Activated CD8-positive, alpha-beta memory T cell treated with anti-CD3 and anti-CD28 coated beads for 48 hours (primary cell): ENCODE measurements around the gene ELOVL6.
"Not testable (repeated sequence)": the region's sequence is repeated elsewhere in the genome, so short reads cannot be mapped to it uniquely, and the experiment has no call there.

Source experiments
- DNase-seq, 3 experiments: peaks; one replicate each; pipeline ENCODE4 v3.0.0-alpha.2; 2020; ENCODE audit warnings: low read depth in 2 of 3, low spot score in 2 of 3

ELOVL6 gene

GRCh38 chr4:110196871-110197528, 1.4 kb downstream of the ELOVL6 start:
- DNase-seq: peak; percentile 35 to 40 (median 36)

DNA sequence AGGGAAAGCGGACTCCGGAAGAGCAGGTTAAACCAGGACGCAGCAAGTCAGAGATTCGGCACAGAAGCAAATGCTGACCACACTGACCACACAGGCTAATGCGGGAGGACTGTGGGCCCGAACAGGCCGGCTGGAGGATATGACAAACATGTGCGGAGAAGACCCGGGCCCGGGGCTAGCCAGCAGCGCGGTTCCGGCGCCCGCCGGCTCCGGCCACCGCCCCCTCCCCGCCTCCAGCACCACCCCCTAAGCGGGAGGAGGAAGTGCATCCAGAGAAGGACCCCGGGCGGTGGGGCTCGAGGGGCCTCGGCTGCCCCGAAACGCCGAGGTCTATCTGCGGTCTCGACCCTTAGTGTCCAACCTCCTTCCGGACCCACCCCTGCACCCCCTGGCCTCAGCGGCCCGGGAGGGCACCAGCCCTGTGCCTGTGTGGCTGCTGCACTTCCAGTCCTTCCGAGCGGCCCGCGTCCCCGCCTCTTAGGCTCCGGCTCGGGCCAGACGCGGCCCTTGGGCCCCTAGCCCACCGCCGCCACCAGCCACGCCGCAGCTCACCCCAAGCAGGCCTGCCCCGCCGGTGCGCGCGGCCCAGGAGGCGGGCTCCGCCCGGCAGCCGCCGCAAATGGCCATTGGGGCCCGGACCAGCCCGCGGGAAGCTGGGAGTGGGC, 2.1 kb downstream of the ELOVL6 start:
- peak; percentile 17 to 38 (median 25) for DNase-seq

DNA sequence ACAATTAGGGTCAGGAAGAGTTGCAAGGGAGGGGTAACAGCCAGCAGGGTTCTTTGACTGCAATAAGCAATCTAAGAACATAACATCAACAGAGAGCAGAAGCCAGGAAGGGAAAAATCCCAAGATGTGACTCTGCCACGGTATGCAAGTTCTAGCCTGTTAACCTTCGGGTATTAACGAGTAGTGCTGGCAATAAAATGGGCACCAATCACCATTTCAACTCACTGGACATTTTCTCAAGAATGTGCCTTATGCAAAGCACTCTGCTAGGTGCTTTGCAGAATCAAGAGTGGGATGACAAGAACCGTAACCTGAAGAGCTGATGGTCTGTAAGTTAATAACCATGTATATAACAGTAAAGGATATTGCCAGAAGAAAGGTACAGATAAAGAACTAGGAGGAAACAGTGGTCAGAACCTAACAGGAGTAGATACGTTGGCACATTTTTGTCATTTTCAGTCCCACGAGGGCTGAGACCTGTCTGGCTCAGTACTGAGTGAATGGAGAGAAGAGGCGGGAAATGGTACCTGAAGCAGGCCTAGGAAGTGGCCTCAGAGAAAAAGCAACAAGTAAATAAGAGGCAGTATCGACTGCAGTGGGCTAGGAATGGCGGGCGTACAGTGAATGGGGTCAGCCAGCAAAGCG, 2.7 kb downstream of the ELOVL6 start:
- DNase-seq: peak in 1 of 3 experiments; percentile 4

GRCh38 chr4:110193822-110194761, 4.3 kb downstream of the ELOVL6 start:
- DNase-seq: peak; percentile 5 to 38 (median 34)

- not testable (repeated sequence) for DNase-seq
Measured at GRCh38 chr4:110193287-110193686, 5.1 kb downstream of the ELOVL6 start.

DNA sequence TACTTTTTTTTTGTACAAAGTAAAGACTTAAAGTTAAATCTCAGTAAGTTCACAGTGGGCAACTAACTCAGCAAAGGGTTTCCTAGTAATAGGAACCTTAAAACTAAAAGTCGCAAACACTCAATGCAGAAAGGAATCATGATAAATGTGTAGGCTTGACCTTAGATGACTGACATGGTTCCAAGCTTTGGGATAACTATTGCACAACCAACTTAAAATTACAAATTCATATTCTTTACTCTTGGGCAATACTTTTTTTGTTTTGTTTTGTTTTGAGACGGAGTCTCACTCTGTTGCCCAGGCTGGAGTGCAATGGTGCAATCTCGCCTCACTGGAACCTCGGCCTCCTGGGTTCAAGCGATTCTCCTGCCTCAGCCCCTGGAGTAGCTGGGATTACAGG, 8.2 kb downstream of the ELOVL6 start:
- DNase-seq: no peak

DNA sequence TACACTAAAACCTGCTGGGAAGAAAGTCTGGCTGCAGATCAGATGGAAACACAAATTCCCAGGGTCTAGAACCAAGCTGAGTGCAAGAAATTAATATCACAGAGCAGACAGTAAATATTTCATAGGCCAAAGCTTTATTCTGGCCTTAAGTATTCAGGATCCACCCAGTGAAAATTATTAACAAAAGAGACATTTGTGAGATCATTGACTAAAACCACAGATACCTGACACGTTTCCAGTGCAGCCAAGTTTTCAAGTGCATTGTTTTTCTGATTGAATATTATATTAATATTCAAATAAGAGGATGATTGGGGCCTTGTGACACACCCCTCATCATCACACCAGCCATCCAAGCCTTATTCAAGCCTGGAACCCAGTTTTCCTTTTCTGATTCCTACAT, 10.3 kb downstream of the ELOVL6 start:
- no peak for DNase-seq

DNA sequence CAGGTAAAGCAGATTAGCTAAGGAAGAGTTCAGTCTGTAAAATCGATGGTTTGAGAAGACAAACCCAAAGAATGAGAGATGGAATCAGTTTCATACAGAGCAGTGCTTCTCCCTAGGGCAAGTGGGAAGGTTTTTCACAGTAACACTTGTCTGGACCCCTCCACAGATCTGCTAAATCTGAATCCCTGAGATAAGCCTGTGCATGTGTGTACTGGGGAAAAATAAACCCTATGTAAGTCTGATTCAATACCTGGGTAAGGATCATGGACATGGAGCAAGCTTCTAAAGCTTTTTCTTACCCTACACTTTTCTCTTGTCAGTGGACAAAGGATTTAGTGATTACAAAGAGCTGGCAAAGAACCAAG, 13.6 kb downstream of the ELOVL6 start:
- no peak for DNase-seq

GRCh38 chr4:110184140-110184790, 14.2 kb downstream of the ELOVL6 start:
- DNase-seq: no peak

- no peak for DNase-seq
Measured at GRCh38 chr4:110183643-110184042, 14.8 kb downstream of the ELOVL6 start.

GRCh38 chr4:110183058-110183457, 15.4 kb downstream of the ELOVL6 start:
- no peak for DNase-seq

DNA sequence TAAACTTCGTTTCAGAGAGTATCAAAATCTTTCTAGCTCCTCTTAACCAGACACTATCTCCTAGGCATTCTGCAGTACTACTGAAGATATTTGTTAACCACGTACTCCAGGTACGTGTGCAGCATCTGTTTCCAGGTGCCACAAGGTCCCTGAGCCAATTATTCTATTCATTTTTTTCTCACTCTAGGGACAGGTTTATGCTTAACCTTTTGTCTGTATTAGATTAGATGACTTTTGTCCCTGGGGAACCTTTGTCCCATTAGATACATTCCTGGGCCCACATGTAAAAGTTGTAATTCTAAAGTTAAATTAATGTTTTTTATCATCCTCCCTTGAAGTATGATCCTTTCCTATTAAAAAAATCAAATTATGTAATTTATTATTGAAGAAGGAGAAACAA, 16.5 kb downstream of the ELOVL6 start:
- DNase-seq: no peak

GRCh38 chr4:110175634-110176033, 22.8 kb downstream of the ELOVL6 start:
- DNase-seq: no peak

DNA sequence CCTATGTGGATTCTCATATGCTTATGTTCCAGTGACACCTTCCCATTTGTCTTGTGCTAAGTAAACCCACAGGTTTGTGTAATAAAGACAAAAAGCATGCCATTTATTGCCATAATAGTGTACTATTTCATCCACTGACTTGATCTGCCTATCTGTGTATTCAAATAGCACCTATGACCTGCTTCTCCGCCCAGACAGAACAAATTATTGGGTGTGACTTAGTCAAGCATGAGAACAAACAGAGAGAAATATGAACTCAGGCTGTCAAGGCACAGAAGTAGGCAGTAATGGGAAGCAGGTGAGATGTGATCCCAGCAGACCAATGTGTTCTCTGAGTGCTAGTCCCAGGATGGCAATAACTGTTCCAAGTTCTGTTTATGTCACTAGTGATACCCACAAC, 25.4 kb downstream of the ELOVL6 start:
- no peak for DNase-seq

DNA sequence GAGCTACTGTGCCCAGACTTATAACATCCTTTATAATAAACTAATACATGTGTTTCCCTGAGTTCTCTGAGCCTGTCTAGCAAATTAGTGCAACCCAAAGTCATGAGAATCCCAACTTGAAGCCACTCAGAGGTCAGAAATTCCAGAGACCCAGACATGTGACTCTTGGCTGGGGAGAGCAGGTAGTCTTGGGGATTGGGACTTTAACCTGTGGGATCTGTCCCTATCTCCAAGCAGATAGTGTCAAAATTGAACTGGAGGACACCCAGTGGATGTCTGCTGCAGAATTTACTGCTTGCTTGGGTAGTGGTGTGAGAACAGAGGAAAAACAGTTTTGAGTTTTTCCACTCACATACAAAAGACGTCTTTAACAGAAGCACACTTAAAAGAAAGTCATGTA, 26.4 kb downstream of the ELOVL6 start:
- no peak for DNase-seq

- no peak for DNase-seq
Measured at GRCh38 chr4:110170861-110171260, 27.6 kb downstream of the ELOVL6 start.

- DNase-seq: peak in 2 of 3 experiments; percentile 4 to 9
Measured at GRCh38 chr4:110165382-110166286, 32.8 kb downstream of the ELOVL6 start.

DNA sequence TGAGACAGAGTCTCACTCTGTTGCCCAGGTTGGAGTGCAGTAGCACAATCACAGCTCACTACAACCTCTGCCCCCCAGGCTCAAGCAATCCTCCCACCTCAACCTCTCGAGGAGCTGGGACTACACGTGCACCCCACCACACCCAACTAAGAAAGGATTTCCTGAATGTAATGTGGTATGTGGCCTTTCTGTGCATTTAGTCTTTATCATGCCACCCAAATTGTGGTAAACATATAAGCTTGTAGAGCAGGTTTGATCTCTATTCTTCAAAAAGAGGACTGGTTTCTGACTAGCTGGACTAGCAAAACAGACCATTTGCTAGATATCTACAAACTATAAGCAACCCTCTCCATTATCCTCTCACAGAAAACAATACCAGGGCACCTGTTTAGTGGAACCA, 33.6 kb downstream of the ELOVL6 start:
- no peak for DNase-seq

DNA sequence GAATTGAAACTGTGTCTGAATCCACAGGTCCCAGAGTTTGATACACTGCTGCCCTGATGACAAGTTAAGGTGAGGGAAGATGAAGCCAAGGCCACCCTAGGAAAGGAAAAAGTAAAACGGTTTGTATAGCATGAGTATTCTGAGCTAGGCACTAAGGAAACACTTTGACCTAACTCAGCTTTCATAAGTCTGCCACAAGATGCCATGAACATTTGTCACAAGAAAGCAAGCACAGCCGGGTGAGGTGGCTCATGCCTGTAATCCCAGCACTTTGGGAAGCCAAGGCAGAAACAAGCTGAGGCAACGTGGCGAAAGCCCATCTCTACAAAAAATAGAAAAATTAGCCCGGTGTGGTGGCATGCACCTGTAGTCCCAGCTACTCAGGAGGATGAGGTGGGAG, 34.2 kb downstream of the ELOVL6 start:
- no peak for DNase-seq
